Stomach (tissue), 4 donors: ENCODE data around the gene CTDSPL.

ENCODE experiments used
- CTCF ChIP-seq, 7 experiments: fragments of 450-650 bp in 4 of 7; fragments of 200-600 bp in 3 of 7; sonication (generic) in 3 of 7; IDR thresholded peaks; one replicate each; pipeline ENCODE4 v1.5.1; 2016 to 2019; ENCODE audit warnings: antibody characterized with exemption in 7 of 7, control low read depth in 2 of 7, mild to moderate bottlenecking in 1 of 7
- EP300 ChIP-seq: sonication (generic); formaldehyde crosslinking; IDR thresholded peaks from one replicate; pipeline ENCODE4 v1.6.1; 2017; ENCODE audit warnings: antibody characterized with exemption
- POLR2A ChIP-seq, 4 donors: fragments of 450-650 bp; IDR thresholded peaks; one replicate each; pipeline ENCODE4 v1.6.1; 2016; ENCODE audit warnings: antibody characterized with exemption in 4 of 4, control low read depth in 2 of 4, mild to moderate bottlenecking in 1 of 4, moderate library complexity in 1 of 4

GRCh38 chr3:37953226-37953625 lies 91.5 kb downstream of the CTDSPL start:
- TF ChIP-seq EP300 = no peak
- TF ChIP-seq POLR2A (IDR thresholded peaks at IDR 0.05) = no peak
- TF ChIP-seq CTCF (IDR thresholded peaks at IDR 0.05) = no peak
